Ramos (cell line): ENCODE results near the gene IL17REL.
"Not testable (repeated sequence)": the region's sequence is repeated elsewhere in the genome, so short reads cannot be mapped to it uniquely, and the experiment has no call there.

Experiments used
- in situ Hi-C: fragments of 300-500 bp; cut with MboI; formaldehyde crosslinking; loops from one replicate; pipeline ENCODE4 v1.14.3; 2022; ENCODE audit warnings: low sequenced_read_pairs; ENCODE audit not compliant: unreplicated experiment

The IL17REL gene

DNA sequence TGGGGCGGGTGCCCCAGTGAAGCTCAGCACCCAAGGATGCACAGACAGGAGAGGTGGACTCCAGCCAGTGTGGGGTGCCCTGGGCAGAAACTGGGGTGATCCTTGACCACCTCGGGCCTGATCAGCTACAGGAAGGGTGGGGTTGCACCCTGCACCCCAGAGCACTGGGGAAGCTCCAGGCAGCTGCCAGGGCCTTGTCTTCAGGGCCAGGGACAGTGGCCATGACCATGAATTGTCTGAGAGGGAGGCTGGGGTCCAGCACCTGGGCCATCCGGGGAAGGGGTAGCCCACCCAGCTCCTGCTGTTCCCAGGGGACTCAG lies 17.6 kb downstream of the IL17REL start:
- in situ Hi-C loops: no loop called here

DNA sequence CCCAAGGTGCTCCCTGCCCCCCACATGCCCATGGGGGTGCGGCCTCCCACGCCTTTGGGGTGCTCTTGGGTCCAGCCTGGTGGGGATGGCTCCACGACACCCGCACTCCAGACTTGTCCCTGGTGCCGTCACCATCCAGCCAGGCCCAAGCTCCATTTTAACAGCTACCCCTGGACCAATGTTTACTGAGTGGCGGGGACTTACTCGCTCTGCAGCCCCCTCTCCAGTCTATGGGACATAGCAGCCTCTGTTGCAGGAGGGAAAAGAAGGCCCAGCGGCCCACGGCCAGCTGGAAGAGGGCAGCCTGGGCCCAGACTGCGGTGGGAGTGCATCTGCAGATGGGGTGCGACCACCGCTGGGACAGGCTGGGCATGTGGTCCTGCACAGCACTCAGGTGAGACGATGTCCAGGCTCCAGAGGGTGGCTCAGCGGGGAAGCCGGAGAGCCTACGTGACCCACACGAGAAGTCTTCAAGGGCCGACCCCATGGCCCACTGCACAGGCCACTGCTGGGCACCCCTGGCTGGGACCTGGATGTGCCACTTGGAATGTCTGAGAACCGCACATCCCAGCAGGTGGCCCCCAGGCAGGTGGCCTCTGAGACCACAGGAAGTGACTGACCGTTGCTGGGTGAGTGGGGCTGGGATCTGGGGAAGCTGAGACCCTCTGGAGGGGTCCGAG lies 18.1 kb downstream of the IL17REL start:
- in situ Hi-C loops: no loop called here

DNA sequence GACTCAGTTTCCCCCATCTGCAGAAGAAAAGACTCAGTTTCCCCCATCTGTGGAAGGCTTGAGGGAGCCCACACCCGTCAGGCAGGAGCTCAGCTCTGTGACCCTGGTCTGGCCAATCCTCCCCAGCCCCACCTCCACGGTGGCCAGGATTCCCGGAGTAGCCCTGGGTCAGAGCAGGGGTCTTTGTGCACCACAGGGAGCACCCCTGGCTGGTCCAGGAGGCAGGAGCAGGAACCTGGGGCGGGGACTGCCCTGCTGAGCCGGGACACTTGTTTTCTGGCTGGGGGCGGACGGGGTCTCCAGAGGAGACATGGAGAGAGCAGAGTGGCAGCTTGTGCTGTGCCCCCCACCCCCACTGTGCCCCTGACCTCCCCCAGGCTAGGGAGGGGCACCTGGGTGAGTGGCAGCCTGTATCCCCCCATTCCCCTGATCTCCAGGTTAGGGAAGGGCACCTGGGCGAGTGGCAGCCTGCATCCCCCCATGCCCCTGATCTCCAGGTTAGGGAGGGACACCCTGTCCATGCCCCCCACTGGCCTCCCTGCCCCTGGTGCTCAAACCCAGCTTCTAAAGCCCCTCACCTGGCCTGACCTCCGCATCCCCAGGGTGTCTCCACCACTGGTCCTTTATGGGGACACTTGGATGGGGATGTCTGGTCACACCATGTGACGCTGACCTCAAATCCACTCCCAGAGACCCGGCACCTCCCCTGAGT lies 18.8 kb downstream of the IL17REL start:
- in situ Hi-C loops: no loop called here

DNA sequence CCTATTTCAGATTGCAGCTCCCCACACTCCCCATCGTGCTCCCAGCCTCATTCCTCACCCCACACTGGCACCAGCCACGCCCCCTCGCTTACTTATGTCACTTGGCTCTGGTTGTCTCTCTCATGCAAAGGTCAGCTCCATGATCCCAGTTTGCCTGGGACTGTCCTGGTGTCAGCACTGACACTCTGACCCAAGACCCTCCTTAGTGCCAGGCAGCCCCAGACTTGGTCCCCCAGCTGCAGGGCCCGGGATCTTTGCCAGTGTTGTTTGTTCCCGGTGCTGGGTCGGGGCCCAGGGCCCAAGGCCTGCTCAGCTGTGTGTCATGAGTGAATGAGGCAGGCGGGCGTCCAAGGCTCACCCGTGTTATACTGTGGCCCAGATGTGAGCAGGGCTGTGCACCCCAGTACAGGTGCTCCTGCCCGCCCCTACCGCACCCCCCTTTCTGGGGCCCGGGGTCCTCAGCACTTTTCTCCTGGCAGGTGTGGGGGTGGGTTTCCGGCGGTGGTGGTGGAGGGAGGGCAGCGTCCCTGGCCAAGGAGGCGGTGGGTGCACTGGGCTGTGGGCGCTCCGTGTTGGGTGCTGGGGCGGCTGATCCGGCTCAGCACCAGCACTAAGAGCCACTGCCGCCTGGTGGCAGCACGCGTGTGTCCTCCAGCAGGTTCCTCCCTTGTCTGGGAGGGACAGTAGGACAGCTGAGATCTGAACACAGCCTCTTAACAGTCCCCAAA lies 19.5 kb downstream of the IL17REL start:
- in situ Hi-C loops: no loop called here

DNA sequence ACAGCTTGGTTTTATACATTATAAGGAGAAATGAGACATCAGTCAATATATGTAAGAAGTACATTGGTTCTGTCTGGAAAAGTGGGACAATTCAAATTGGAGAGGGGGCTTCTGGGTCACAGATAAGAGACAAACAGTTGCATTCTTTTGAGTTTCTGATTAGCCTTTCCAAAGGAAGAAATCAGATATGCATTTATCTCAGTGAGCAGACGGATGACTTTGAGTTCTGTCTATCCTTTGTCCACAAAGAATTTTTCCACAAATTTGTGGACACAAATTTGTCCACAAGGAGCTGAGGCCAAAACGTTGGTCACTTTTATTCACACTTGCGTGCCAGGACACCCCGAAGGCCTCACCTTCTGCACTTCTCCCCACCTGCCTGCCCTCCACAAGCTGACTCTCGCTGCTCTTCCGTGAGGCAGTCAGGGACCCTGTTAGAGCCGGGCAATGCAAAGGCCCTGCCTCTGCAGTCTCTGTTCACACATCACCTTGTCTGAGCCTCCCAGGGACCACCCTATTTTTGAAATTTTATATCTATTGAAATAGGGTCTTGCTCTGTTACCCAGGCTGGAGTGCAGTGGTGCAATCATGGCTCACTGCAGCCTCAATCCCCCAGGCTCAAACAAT lies 20.5 kb downstream of the IL17REL start:
- in situ Hi-C loops: no loop called here

DNA sequence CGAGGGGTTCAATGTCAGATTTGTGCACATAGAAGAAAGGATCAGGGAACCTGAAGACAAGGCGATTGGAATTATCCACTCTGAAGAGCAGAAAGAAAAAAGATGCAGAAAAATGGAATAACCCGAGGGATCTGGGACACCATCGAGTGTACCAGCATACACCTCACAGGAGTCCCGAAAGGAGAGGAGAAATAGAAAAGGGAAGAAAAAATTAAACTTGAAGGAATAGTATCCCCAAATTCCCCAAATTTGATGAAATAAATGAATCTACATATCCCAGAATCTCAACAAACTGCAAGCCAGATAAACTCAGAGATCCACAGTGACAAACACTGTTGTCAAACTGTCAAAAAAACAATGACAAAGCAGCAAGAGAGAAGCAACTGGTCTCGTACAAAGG lies 21.4 kb downstream of the IL17REL start:
- in situ Hi-C loops: no loop called here

DNA sequence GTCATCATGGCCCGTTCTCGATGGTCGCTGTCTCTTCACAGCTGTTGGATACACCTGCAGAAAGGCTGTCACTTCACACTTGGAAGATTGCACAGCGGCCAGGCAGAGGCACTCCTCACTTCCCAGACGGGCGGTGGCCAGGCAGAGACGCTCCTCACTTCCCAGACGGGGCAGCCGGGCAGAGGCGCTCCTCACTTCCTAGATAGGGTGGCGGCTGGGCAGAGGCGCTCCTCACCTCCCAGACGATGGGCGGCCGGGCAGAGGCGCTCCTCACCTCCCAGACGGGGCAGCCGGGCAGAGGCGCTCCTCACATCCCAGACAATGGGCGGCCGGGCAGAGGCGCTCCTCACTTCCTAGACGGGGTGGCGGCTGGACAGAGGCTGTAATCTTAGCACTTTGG lies 22.7 kb downstream of the IL17REL start:
- in situ Hi-C loops: not testable (repeated sequence)

DNA sequence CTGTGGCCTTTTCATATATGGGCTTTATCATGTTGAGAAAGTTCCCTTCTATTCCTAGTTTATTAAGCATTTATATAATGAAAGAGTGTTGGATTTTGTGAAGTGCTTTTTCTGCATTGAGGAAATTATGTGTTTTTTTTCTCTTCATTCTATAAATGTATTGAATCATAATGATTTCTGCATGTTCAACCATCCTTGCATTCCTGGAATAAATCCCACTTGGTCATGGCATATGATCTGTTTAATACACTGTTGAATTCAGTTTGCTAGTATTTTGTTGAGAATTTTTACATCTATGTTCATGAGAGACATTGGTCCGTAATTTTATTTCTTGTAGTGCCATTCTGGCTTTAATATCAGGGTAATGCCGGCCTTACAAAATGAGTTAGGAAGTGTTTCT lies 26.2 kb downstream of the IL17REL start:
- in situ Hi-C loops: no loop called here

DNA sequence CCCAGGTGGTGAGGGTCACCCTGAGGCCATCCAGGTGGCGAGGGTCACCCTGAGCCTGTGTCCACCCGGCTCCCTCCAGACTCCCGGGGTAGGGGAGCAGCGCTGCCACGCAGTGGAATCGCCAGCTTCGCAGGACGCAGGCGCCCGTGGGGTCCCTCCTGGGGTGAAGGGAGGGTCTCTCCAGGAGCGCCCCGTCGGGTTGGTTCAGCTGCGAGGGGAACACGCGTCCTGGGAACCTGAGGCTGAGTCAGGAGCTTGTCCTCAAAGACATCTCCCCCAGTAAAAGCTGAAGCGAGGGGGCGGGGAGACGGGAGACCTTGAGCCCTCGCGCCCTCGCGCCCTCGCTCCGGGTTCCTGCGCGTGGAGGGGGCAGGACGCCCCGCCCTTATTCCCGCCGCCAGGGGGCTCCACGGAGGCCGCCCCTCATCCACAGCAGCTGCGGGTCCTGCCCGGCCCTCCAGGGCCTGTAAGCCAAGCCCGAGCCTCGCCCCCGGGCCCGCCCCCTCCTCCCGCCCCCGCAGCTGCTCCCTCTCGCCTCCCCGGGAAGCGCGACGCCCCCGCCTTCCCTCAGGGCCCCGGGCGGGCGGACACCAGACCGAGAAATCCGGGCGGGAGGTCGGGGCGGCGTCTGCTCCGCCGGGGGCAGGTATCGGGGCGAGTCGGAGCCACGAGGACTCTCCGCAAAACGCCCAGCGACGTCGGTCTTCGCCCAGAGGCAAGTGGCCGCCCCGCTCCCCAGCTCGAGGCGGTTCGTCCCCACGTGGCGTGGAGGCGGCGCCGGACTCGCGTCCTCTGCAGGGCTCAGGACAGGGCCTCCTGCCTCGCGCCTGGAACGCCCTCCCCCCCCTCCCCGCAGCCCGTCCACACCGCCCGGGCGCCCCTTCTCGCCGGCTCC lies 29.2 kb downstream of the IL17REL start:
- in situ Hi-C loops: no loop called here

DNA sequence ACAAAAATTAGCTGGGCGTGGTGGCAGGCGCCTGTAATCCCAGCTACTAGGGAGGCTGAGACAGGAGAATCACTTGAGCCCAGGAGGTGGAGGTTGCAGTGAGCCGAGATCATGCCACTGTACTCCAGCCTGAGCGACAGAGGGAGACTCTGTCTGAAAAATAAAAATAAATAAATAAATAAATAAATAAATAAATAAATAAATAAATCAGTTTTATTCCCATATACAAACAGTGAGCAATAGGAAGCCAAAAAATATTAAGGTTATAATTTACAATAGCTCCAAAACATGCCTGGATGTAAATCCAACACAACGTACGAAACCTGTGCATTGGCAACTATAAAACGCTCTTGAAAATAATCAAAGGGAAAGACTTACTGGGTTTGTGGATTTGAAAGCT lies 30.8 kb downstream of the IL17REL start:
- in situ Hi-C loops: not testable (repeated sequence)

DNA sequence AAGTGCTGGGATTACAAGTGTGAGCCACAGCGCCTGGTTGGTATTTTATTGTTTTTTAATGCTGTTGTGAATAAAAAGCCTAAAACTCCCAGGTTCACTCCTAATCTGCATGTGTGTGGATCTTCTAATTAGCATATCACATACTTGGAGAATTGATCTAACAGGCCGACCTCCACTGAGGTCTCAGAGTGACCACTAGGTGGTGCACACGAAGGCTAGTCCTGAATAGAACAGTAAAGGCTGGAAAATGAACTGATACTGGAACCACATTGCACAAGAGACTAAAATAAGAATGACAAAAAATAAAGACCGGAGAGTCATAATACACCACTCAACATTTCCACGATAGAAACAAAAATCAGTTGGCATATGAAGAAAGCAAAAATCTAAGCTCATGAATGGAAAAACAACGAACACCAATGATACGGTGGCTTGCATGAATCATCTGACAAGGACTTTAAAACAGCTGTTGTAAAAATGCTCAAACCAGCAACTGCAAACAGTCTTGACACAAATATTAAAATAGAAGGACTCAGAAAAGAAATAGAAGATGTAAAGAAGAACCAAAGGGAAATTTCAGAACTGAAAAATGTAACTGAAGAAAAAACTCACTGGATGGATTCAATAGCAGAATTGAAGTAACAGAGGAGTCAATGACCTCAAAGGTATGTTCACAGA lies 32.8 kb downstream of the IL17REL start:
- in situ Hi-C loops: no loop called here

DNA sequence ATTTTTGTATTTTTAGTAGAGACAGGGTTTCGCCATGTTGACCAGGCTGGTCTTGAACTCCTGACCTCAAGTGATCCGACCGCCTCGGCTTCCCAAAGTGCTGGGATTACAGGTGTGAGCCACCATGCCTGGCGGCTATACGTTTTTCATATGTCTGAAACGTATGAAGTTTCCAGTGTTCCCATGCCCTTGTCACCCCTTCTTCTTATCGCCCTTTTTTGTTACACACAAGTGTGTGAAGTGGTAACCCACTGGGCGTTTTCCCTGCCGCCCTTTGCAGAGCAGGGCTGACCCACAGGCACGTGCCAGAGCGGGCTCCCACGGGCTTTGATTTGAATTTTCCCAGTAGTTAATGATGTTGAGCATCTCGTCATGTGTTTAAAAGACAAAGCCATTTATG lies 35.0 kb downstream of the IL17REL start:
- in situ Hi-C loops: no loop called here

DNA sequence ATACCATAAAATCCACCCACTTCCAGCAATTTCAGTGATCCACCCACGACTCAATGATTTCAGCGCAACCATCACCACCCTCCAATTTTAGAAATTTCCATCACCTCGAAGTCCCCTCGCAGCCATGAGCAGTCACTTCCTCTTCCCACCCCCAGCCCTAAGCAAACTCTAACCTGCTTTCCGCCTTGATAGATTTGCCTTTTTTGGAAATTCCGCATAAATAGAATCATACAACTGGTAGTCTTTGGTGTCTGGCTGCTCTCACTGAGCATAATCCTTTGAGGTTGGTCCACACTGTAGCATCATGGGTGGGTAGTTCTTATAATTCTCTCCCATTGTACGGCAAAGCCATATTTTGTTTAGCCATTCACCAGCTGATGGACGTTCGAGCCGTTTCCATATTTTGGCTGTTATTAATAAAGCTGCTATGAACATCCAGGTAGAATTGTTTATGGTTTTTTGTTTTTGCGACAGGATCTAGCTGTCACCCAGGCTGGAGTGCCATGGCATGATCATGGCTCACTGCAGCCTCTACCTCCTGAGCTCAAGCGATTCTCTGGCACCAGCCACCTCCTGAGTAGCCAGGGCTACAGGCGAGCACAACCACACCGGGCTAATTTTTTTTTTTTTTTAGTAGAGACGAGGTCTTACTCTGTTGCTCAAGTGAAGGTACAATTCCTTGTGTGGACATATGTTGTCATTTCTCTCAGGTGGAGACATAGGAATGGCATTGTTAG lies 36.0 kb downstream of the IL17REL start:
- in situ Hi-C loops: no loop called here

DNA sequence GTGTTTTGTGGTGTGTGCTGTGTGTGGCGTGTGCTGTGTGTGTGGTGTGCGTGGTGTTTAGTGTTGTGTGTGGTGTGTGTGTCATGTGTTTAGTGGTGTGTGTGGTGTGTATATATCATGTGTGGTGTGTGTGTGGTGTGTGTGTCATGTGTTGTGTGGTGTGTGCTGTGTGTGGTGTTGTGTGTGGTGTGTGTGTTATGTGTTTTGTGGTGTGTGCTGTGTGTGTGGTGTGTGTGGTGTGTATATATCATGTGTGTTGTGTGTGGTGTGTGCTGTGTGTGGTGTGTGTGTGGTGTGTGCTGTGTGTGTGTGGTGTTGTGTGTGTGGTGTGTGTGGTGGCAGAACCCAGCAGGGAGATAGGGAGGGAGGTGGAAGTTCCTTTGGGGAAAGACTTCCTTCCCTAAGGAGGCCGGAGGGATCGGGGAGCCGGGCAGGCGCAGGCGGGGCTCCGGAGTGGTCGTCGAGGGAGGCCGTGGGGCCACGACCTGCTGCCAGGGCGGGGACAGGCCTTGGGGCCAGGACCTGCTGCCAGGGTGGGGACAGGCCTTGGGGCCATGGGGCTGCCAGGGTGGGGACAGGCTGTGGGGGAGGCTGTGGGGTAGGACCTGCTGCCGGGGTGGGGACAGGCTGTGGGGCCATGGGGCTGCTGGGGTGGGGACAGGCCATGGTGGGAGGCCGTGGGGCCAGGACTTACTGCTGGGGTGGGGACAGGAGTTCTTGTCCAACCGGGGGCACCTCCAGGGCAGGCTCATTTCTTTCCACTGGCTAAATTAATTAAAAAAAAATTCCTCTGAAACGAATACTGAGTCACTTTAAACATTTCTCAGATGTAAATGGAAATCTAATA lies 36.8 kb downstream of the IL17REL start:
- in situ Hi-C loops: no loop called here

DNA sequence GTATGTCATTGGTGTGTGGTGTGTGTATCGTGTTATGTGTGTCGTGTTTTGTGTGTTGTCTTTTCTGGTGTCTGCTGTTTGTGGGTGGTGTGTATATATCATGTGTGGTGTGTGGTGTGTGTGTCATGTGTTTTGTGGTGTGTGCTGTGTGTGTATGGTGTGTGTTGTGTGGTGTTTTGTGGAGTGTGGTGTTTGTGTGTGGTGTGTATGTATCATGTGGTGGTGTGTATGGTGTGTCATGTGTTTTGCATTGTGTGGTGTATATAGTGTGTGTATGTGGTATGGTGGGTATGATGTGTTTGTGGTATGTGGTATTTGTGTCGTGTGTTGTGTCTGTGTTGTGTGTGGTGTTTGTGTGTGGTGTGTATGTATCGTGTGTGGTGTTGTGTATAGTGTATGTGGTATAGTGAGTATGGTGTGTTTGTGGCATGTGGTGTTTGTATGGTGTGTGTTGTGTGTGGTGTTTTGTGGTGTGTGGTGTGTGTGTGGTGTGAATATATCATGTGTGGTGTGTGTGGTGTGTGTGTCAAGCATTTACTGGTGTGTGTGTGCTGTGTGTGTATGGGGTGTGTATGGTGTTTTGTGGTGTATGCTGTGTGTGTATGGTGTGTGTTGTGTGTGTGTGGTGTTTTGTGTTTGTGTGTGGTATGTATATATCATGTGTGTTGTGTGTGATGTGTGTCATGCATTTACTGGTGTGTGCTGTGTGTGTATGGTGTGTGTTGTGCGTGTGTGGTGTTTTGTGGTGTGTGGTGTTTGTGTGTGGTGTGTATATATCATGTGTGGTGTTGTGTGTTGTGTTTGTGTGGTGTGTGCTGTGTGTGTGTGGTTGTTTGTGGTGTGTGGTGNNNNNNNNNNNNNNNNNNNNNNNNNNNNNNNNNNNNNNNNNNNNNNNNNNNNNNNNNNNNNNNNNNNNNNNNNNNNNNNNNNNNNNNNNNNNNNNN lies 39.3 kb downstream of the IL17REL start:
- in situ Hi-C loops: no loop called here

DNA sequence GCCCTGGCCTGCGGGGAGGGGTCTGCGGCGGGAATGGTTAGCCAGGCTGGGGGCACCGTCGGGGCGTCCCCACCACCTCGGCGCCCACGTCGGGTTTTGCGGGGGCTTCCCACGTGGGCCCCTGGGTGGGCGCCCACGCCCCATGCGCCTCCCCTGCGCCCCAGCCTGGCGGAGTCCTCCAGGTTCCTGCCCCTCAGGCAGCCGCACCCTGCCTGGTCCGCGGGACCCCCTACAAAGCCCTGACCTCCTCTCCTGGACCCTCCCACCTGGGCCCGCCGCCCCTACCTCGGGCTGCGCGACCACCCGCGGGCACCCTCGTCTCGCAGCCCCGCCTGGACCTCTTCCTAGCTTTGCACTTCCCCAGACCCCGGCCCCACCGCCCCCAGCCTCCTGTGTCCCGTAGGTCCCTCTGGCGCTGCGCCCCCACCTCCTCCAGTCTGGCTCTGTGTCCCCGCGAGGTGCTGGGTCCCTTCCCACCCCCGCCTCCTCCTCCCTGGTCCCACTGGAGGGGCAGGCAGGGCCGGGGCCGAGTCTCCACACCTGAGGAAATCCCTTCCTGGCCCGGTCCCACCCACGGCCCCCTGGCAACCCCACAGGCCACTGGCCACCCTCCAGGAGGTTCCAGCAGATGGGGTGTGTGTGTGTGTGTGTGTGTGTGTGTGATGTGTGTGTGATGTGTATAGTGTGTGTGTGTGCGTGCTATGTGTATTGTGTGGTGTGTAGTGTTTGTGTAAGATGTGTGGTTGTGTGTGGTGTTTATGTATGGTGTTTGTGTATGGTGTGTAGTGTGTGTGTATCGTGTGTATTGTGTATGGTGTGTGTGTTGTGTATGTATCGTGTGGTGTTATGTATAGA lies 40.2 kb downstream of the IL17REL start:
- in situ Hi-C loops: no loop called here
